ENCODE data around the gene MYRIP.

GRCh38 chr3:39843440-39843839 is 34.0 kb downstream of the MYRIP start:
- no peak for TF ChIP-seq CTCF (IDR thresholded peaks at IDR 0.05; ENCODE audit: low read depth, low read length, missing input control)
- no peak for TF ChIP-seq YY1 (IDR thresholded peaks at IDR 0.05)
- no peak for TF ChIP-seq MAX (IDR thresholded peaks at IDR 0.05)
- TF ChIP-seq RXRA (IDR thresholded peaks at IDR 0.05), result no peak
- TF ChIP-seq GABPA (IDR thresholded peaks at IDR 0.05 in 1 of 2, conservative IDR thresholded peaks at IDR 0.05 in 1 of 2), result no peak
- TF ChIP-seq SP1 (IDR thresholded peaks at IDR 0.05), result no peak
- no peak for TF ChIP-seq FOXA2 (IDR thresholded peaks at IDR 0.05)

Measured in liver (tissue), 3 donors.